ENCODE measurements around the gene PI4KB. TPM values are rescaled to one million over a fixed set of nuclear protein-coding genes. Genes with fewer than 3 reads are reported as not detected.

The PI4KB gene
- total RNA-seq, 6 experiments from 2014 or later, result 20.0 to 24.7 (median 22.7) TPM

- no peaks in the 10 kb centered on the region for H3K9me3 ChIP-seq
- DNase-seq (peak; percentile 66 to 83 (median 82)), ATAC-seq (peak; percentile 17 to 43 (median 38))
- H3K27me3 ChIP-seq, result no peaks in the 10 kb centered on the region
- WGBS (ENCODE audit: insufficient coverage, low coverage, low lambda C conversion rate, missing lambda C conversion rate), result 34% methylated on average over 3 of the region's 8 CpGs
- intact Hi-C loops (cut with DNase I), result no loop called here
- H3K4me3 ChIP-seq, result peak overlapping the region in 1 of 3 donors; percentile 16
- H3K27ac ChIP-seq, result peak overlapping the region; percentile 39 to 67 (median 40)
- TF ChIP-seq CTCF (IDR thresholded peaks at IDR 0.05) (no peak), POLR2A (IDR thresholded peaks at IDR 0.05) (no peak)
- H3K4me1 ChIP-seq, result peaks cover 0 to 51% (median 20%) of the 10 kb centered on the region in 4 donors
- H3K36me3 ChIP-seq, result peaks cover 0 to 57% (median 21%) of the 10 kb centered on the region in 4 donors
These were observed 40.6 kb upstream of the PI4KB start for GRCh38 chr1:151367658-151368392.

DNA sequence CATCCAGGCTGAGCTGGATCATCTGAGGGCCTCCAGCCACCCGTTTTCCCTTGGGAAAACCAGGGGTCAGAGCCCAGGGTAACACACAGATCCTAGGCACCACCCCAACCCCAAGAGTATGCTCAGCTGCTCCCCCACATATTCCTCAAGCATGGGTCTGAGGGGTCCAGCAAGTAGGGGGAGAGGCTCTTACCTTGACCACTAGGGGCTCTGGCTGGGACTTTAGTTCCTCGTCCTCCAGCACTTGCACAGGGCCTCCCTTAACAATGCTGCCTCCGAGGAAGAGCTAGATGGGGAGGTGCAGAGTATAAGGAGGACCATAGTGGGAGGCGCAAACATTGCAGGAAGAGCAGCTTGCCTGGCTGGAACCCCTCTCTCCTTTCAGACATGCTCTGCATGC, 37.8 kb upstream of the PI4KB start:
- intact Hi-C loops (cut with DNase I), result no loop called here
- H3K27ac ChIP-seq, result no peak overlapping the region
- ATAC-seq (no peak), DNase-seq (no peak)
- peaks cover 0 to 32% (median 13%) of the 10 kb centered on the region in 4 donors for H3K4me1 ChIP-seq
- H3K4me3 ChIP-seq, result no peak overlapping the region
- H3K9me3 ChIP-seq, result no peaks in the 10 kb centered on the region
- WGBS (ENCODE audit: insufficient coverage, low coverage, low lambda C conversion rate, missing lambda C conversion rate), result 100% methylated on average over 1 of the region's 4 CpGs
- no peaks in the 10 kb centered on the region for H3K27me3 ChIP-seq
- TF ChIP-seq CTCF (IDR thresholded peaks at IDR 0.05), result no peak
- TF ChIP-seq POLR2A (IDR thresholded peaks at IDR 0.05), result no peak
- peaks cover 0 to 57% (median 21%) of the 10 kb centered on the region in 4 donors for H3K36me3 ChIP-seq

GRCh38 chr1:151362308-151363155, 35.3 kb upstream of the PI4KB start:
- intact Hi-C loops (cut with DNase I), result no loop called here
- peak in 2 of 4 donors; percentile 9 to 32 for ATAC-seq

DNA sequence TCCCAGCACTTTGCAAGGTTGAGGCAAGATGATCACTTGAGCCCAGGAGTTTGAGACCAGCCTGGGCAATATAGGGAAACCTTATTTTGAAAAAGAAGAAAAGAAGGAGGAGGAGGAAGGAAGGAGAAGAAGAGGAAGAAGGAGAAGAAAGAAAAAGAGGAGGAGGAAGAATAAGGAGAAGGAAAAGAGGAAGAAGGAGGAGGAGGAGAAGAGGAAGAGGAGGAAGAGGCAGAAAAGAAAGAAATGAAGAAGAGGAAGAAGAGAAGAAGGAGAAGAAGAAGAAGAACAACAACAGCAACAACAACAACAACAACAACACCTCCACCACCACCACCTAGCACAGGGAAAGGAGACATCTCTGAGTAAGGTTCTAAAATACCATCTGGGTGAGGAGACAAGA, 34.7 kb upstream of the PI4KB start:
- Histone ChIP-seq H3K4me1 (peaks cover 0 to 1% (median 0%) of the 10 kb centered on the region in 4 donors), H3K27me3 (no peaks in the 10 kb centered on the region), H3K36me3 (peaks cover 0 to 36% (median 15%) of the 10 kb centered on the region in 4 donors), H3K9me3 (no peaks in the 10 kb centered on the region), H3K4me3 (no peak overlapping the region), H3K27ac (no peak overlapping the region)
- DNase-seq, result no peak
- TF ChIP-seq POLR2A (IDR thresholded peaks at IDR 0.05), result no peak
- no peak for TF ChIP-seq CTCF (IDR thresholded peaks at IDR 0.05)
- intact Hi-C loops (cut with DNase I), result no loop called here
- ATAC-seq, result no peak

More at GRCh38 chr1:151362308-151363155, 35.3 kb upstream of the PI4KB start:
- WGBS (ENCODE audit: insufficient coverage, low coverage, low lambda C conversion rate, missing lambda C conversion rate), result 100% methylated on average over 1 of the region's 3 CpGs
- DNase-seq, result no peak
- no peak for TF ChIP-seq CTCF (IDR thresholded peaks at IDR 0.05)
- no peak for TF ChIP-seq POLR2A (IDR thresholded peaks at IDR 0.05)
- no peak overlapping the region for H3K27ac ChIP-seq
- H3K36me3 ChIP-seq, result peaks cover 0 to 42% (median 18%) of the 10 kb centered on the region in 4 donors
- no peaks in the 10 kb centered on the region for H3K27me3 ChIP-seq
- H3K4me1 ChIP-seq, result peaks cover 0 to 8% (median under 1%) of the 10 kb centered on the region in 4 donors
- H3K4me3 ChIP-seq, result no peak overlapping the region
- H3K9me3 ChIP-seq, result no peaks in the 10 kb centered on the region

Data from right lobe of liver (tissue), 6 donors.